ENCODE data around the gene EFEMP2. TPM values are rescaled to one million over a fixed set of nuclear protein-coding genes. Genes with fewer than 3 reads are reported as not detected.

The EFEMP2 gene
- total RNA-seq, 3 donors from 2014 or later (not counting 1 experiment from before 2014, with no cell fraction given), result 6.1 to 13.0 (median 9.8) TPM

DNA sequence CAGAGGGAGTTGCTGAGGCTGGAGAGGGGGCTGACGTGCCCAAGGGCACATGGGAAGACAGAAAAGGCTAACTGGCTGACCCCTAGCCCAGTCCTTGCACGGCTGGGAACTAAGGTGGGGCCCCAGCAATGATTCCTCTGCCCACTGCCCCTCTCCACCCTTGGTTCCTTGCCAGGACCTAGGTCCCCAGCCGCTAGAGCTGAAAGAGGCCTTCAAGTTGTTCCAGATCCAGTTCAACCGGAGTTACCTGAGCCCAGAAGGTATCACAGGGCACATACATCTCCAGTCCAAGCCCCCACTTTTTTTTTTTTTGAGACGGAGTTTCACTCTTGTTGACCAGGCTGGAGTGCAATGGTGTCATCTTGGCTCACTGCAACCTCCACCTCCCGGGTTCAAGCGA is 7.4 kb upstream of the EFEMP2 start:
- no peaks in the 10 kb centered on the region for H3K36me3 Mint-ChIP-seq
- peak overlapping the region; percentile 82 for H3K27ac ChIP-seq (ENCODE audit: low read length)
- no peaks in the 10 kb centered on the region for H3K27me3 Mint-ChIP-seq (ENCODE audit: low read depth in 2 of 2)
- H3K9me3 Mint-ChIP-seq, result no peaks in the 10 kb centered on the region
- DNase-seq (no peak), ATAC-seq (no peak)
- H3K27me3 ChIP-seq (ENCODE audit: control insufficient read depth, insufficient read depth, low read length), result no peaks in the 10 kb centered on the region
- no peaks in the 10 kb centered on the region for H3K9me3 ChIP-seq (ENCODE audit: control insufficient read depth, insufficient read depth, low read length)
- peak overlapping the region; percentile 81 for H3K4me3 ChIP-seq (ENCODE audit: low read length)
- H3K4me1 Mint-ChIP-seq, result peaks cover 42 to 66% of the 10 kb centered on the region in 2 donors
- peaks cover 31% of the 10 kb centered on the region for H3K36me3 ChIP-seq (ENCODE audit: control insufficient read depth, insufficient read depth, low read length)
- 25% methylated on average over 7 of the region's 7 CpGs for WGBS (ENCODE audit: insufficient coverage)
- H3K4me1 ChIP-seq (ENCODE audit: control insufficient read depth, insufficient read depth, low read length), result peaks cover 78% of the 10 kb centered on the region
- H3K4me3 Mint-ChIP-seq, result peak overlapping the region; percentile 90
- peak overlapping the region; percentile 85 to 95 for H3K27ac Mint-ChIP-seq
- intact Hi-C loops (cut with micrococcal nuclease), result no loop called here
- TF ChIP-seq CTCF (IDR thresholded peaks at IDR 0.05), result no peak

DNA sequence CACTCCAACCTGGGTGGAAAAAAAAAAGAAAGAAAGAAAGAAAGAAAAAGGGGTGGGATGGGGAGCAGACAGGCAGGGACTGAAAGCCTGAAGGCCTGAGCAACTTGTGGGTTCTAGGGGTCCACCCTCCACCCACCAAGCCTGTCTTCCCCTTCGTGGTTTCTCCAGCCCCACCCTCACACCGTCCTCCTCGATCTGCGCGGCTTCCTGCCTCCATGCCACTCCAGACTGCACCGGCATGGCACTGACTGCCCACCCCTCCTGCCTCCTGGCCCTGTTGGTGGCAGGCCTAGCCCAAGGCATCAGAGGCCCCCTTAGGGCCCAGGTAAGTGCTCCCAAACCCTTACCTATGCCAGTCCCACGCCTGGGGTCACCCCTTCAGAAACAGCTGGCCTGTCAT is 7.0 kb upstream of the EFEMP2 start, which contains the start of gene CTSW:
CTSW (plus strand) TSS at position 221 of the 400 bp plus-strand sequence; CDS start at position 239, 18 bp downstream.
- peaks cover 31% of the 10 kb centered on the region for H3K36me3 ChIP-seq (ENCODE audit: control insufficient read depth, insufficient read depth, low read length)
- H3K4me1 ChIP-seq (ENCODE audit: control insufficient read depth, insufficient read depth, low read length), result peaks cover 74% of the 10 kb centered on the region
- H3K36me3 Mint-ChIP-seq, result no peaks in the 10 kb centered on the region
- intact Hi-C loops (cut with micrococcal nuclease), result no loop called here
- no peaks in the 10 kb centered on the region for H3K9me3 ChIP-seq (ENCODE audit: control insufficient read depth, insufficient read depth, low read length)
- H3K27me3 Mint-ChIP-seq (ENCODE audit: low read depth in 2 of 2), result no peaks in the 10 kb centered on the region
- H3K27ac ChIP-seq (ENCODE audit: low read length), result peak within 1 kb of the TSS; percentile 82
- ATAC-seq, result peak; percentile 60 to 72 (median 71)
- 6% methylated on average over 7 of the region's 7 CpGs for WGBS (ENCODE audit: insufficient coverage)
- H3K9me3 Mint-ChIP-seq, result no peaks in the 10 kb centered on the region
- H3K4me3 ChIP-seq (ENCODE audit: low read length), result peak within 1 kb of the TSS; percentile 81
- no peak for TF ChIP-seq CTCF (IDR thresholded peaks at IDR 0.05)
- peak within 1 kb of the TSS; percentile 85 to 95 for H3K27ac Mint-ChIP-seq
- DNase-seq, result peak; percentile 62 to 75
- peak within 1 kb of the TSS; percentile 90 for H3K4me3 Mint-ChIP-seq
- peaks cover 41 to 62% of the 10 kb centered on the region in 2 donors for H3K4me1 Mint-ChIP-seq
- no peaks in the 10 kb centered on the region for H3K27me3 ChIP-seq (ENCODE audit: control insufficient read depth, insufficient read depth, low read length)

DNA sequence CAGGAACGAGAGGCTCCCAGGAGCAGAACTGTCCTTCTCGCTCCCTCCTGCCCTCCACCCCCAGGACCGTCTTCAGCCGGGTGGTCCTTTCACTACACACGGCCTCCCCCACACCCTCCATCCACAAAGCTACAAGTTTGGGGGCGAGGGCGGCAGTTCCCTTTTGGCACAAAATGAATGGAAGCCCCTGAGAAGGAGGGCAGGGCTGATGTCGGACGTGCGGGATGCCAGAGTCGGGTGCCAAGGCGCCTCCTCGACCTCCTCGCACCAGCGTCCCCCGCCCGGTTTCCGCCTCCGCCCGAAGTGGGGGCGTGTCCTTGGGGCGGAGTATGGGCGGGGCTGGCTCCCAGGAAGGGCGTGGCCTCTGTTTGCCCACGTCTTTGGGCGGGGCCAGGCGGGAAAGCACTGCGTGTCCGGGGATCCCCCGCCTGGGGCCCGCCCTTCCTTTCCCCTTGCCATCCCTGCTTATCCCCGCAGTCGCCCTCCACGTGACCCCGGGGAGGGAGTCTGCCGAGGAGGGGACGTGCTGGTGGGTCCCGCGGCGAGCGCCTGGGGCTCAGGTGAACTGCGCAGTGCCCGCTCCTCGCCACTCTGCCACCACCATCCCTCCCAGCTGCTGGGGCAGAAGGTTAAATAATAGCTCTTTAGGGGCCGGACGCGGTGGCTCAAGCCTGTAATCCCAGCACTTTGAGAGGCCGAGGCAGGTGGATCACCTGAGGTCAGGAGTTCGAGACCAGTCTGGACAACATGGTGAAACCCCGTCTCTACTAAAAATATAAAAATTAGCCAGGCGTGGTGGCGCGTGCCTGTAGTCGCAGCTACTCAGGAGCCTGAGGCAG is 937 bp upstream of the EFEMP2 start:
- no peaks in the 10 kb centered on the region for H3K9me3 Mint-ChIP-seq
- H3K4me3 Mint-ChIP-seq, result peak overlapping the region; percentile 96
- Histone ChIP-seq H3K27me3 (ENCODE audit: control insufficient read depth, insufficient read depth, low read length) (no peaks in the 10 kb centered on the region), H3K36me3 (ENCODE audit: control insufficient read depth, insufficient read depth, low read length) (no peaks in the 10 kb centered on the region), H3K4me3 (ENCODE audit: low read length) (peak overlapping the region; percentile 54), H3K4me1 (ENCODE audit: control insufficient read depth, insufficient read depth, low read length) (peaks cover 52% of the 10 kb centered on the region), H3K9me3 (ENCODE audit: control insufficient read depth, insufficient read depth, low read length) (no peaks in the 10 kb centered on the region), H3K27ac (ENCODE audit: low read length) (peak overlapping the region; percentile 93)
- TF ChIP-seq CTCF (IDR thresholded peaks at IDR 0.05), result no peak
- no peaks in the 10 kb centered on the region for H3K27me3 Mint-ChIP-seq (ENCODE audit: low read depth in 2 of 2)
- peaks cover 29 to 38% of the 10 kb centered on the region in 2 donors for H3K4me1 Mint-ChIP-seq
- no peaks in the 10 kb centered on the region for H3K36me3 Mint-ChIP-seq
- ATAC-seq, result peak; percentile 95 to 99 (median 95)
- DNase-seq, result peak; percentile 98 to 99
- intact Hi-C loops (cut with micrococcal nuclease), result loop anchor here (2.0 kb wide), 1 partner anchor 15 kb away; the partner anchor contains the start of gene CFL1
- WGBS (ENCODE audit: insufficient coverage), result 7% methylated on average over 53 of the region's 54 CpGs
- peak overlapping the region; percentile 92 to 97 for H3K27ac Mint-ChIP-seq

All from natural killer cell (primary cell).